Brain pericyte (primary cell): ENCODE results near the gene BUB1.
"Not testable (repeated sequence)": the region's sequence is repeated elsewhere in the genome, so short reads cannot be mapped to it uniquely, and the experiment has no call there.

Source experiments
- DNase-seq: peaks from one replicate; pipeline ENCODE4 v3.0.0-alpha.2; 2012; ENCODE audit warnings: low read depth, low spot score

The BUB1 gene

GRCh38 chr2:110677530-110678456, at the start of gene BUB1:
Gene BUB1 (minus strand): TSS chr2:110678063. CDS start chr2:110677995, 68 bp downstream.
- DNase-seq = peak; percentile 89

GRCh38 chr2:110726285-110726684, 48.4 kb upstream of the BUB1 start:
- DNase-seq = no peak

GRCh38 chr2:110725859-110726258, 48.0 kb upstream of the BUB1 start:
- DNase-seq = no peak

- DNase-seq = no peak
Measured at GRCh38 chr2:110725370-110725769, 47.5 kb upstream of the BUB1 start.

GRCh38 chr2:110724820-110725219, 47.0 kb upstream of the BUB1 start:
- DNase-seq = no peak

- no peak for DNase-seq
Measured at GRCh38 chr2:110720547-110720946, 42.7 kb upstream of the BUB1 start.

- no peak for DNase-seq
Measured at GRCh38 chr2:110718990-110719389, 41.1 kb upstream of the BUB1 start.

- DNase-seq = no peak
Measured at GRCh38 chr2:110718382-110718781, 40.5 kb upstream of the BUB1 start.

GRCh38 chr2:110717734-110718133, 39.9 kb upstream of the BUB1 start:
- DNase-seq = no peak

- no peak for DNase-seq
Measured at GRCh38 chr2:110716959-110717645, 39.2 kb upstream of the BUB1 start.

- no peak for DNase-seq
Measured at GRCh38 chr2:110714452-110715224, 36.8 kb upstream of the BUB1 start.

GRCh38 chr2:110713513-110714362, 35.9 kb upstream of the BUB1 start:
- DNase-seq = no peak

GRCh38 chr2:110712737-110713136, 34.9 kb upstream of the BUB1 start:
- no peak for DNase-seq

- DNase-seq = no peak
Measured at GRCh38 chr2:110708455-110708854, 30.6 kb upstream of the BUB1 start.

GRCh38 chr2:110707386-110707965, 29.6 kb upstream of the BUB1 start:
- no peak for DNase-seq

GRCh38 chr2:110702514-110703380, 24.9 kb upstream of the BUB1 start:
- DNase-seq = no peak

GRCh38 chr2:110698253-110698652, 20.4 kb upstream of the BUB1 start:
- not testable (repeated sequence) for DNase-seq

GRCh38 chr2:110695146-110695898, 17.5 kb upstream of the BUB1 start:
- DNase-seq = not testable (repeated sequence)
